GM12891 (cell line): ENCODE data around the gene EML6.

Source experiments
- POLR2A ChIP-seq: IDR thresholded peaks from 2 replicates; pipeline ENCODE4 v1.6.1; 2011; ENCODE audit warnings: low read depth, low read length, control low read depth
- POLR2AphosphoS5 ChIP-seq: IDR thresholded peaks from 2 replicates; pipeline ENCODE4 v1.6.1; 2011; ENCODE audit warnings: low read depth, low read length, control low read depth
- SPI1 ChIP-seq: IDR thresholded peaks from 2 replicates; pipeline ENCODE4 v1.6.1; 2011; ENCODE audit warnings: low read depth, low read length, control low read depth
- TAF1 ChIP-seq: IDR thresholded peaks from 2 replicates; pipeline ENCODE4 v1.6.1; 2011; ENCODE audit warnings: low read depth, low read length, control low read depth

DNA sequence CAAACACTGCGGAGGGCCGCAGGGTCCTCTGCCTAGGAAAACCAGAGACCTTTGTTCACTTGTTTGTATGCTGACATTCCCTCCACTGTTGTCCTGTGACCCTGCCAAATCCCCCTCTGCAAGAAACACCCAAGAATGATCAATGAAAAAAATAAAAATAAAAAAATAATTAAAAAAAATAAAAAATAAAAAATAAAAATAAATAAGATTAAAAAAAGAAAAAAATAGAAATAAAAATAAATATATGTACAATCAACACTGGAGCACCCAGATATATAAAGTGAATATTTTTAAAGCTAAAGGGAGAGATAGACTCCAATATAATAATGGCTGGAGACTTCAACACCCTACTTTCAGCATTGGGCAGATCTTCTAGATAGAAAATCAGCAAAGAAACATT is 23.8 kb upstream of the EML6 start:
- no peak for TF ChIP-seq POLR2A
- TF ChIP-seq TAF1 = no peak
- TF ChIP-seq SPI1 = no peak
- TF ChIP-seq POLR2AphosphoS5 = no peak
